HG03442 (cell line): Measurements from ENCODE around the gene FFAR3.
"Not testable (repeated sequence)": the region's sequence is repeated elsewhere in the genome, so short reads cannot be mapped to it uniquely, and the experiment has no call there.

ENCODE experiments used
- ATAC-seq: cut with Tn5 transposase; IDR thresholded peaks from one replicate; pipeline ENCODE4 v1.9.1; 2021; ENCODE audit warnings: mild to moderate bottlenecking, moderate library complexity; ENCODE audit not compliant: unreplicated experiment

Gene FFAR3

GRCh38 chr19:35399948-35400772, 41.9 kb downstream of the FFAR3 start:
- ATAC-seq = no peak

- no peak for ATAC-seq
Measured at GRCh38 chr19:35400773-35401100, 42.5 kb downstream of the FFAR3 start.

GRCh38 chr19:35401416-35401815, 43.2 kb downstream of the FFAR3 start:
- ATAC-seq = not testable (repeated sequence)

- no peak for ATAC-seq
Measured at GRCh38 chr19:35403116-35403760, 45.0 kb downstream of the FFAR3 start.

GRCh38 chr19:35404879-35405622, 46.8 kb downstream of the FFAR3 start:
- ATAC-seq = peak; percentile 76

GRCh38 chr19:35407619-35408018, 49.4 kb downstream of the FFAR3 start:
- no peak for ATAC-seq

- no peak for ATAC-seq
Measured at GRCh38 chr19:35408284-35409171, 50.3 kb downstream of the FFAR3 start.

GRCh38 chr19:35409191-35409590, 50.9 kb downstream of the FFAR3 start:
- no peak for ATAC-seq
